Caco-2 (cell line): ENCODE measurements around the gene MOSPD3. TPM values are rescaled to one million over a fixed set of nuclear protein-coding genes. Genes with fewer than 3 reads are reported as not detected.

Experiments
- BruUV-seq: library from RNA; stranded (reverse); fragments of 400-500 nt; replicated peaks from 2 replicates; lab custom pipeline; 2021; lab: Mats Ljungman, UMichigan
- CTCF ChIA-PET: fragments of 300-600 bp; sonication (Branson Sonifier 250); formaldehyde crosslinking; loops from one replicate; lab custom pipeline; 2022; ENCODE audit warnings: antibody characterized with exemption; lab: Charles Lee
- POLR2A ChIA-PET: fragments of 300-600 bp; sonication (Branson Sonifier 250); formaldehyde crosslinking; loops from one replicate; lab custom pipeline; 2022; ENCODE audit warnings: antibody characterized with exemption; lab: Charles Lee
- DNase-seq, 2 experiments: peaks; one replicate each; pipeline versions ENCODE4 v3.0.0 to v3.0.0-alpha.2; 2020 to 2022
- H3K27me3 ChIP-seq: replicated peaks from 2 replicates; pipeline ENCODE4 v1.6.0; 2011; ENCODE audit warnings: low read length; ENCODE audit not compliant: control insufficient read depth, insufficient read depth
- H3K36me3 ChIP-seq: 2 replicates; pipeline ENCODE4 v1.5.1; 2011; ENCODE audit warnings: low read length; ENCODE audit not compliant: control insufficient read depth, insufficient read depth
- H3K4me1 ChIP-seq: fragments of 250-450 bp; sonication (Bioruptor Pico); 2 replicates; pipeline ENCODE4 v1.5.1; 2020; ENCODE audit warnings: mild to moderate bottlenecking
- H3K4me3 ChIP-seq: 2 replicates; pipeline ENCODE4 v1.5.1; 2011; ENCODE audit warnings: low read depth, mild to moderate bottlenecking, control low read depth, low read length
- H3K9me3 ChIP-seq: fragments of 250-450 bp; sonication (Bioruptor Pico); 2 replicates; pipeline ENCODE4 v1.5.1; 2020; ENCODE audit warnings: mild to moderate bottlenecking, moderate library complexity
- H3K27ac Mint-ChIP-seq: one replicate; pipeline ENCODE4 v1.8.0; 2022; ENCODE audit warnings: mixed read lengths; ENCODE audit not compliant: unreplicated experiment
- H3K27me3 Mint-ChIP-seq: one replicate; pipeline ENCODE4 v1.8.0; 2022; ENCODE audit warnings: mixed read lengths; ENCODE audit not compliant: insufficient read depth, unreplicated experiment
- H3K36me3 Mint-ChIP-seq: one replicate; pipeline ENCODE4 v1.8.0; 2022; ENCODE audit warnings: mild to moderate bottlenecking, mixed read lengths; ENCODE audit not compliant: insufficient read depth, unreplicated experiment
- H3K4me1 Mint-ChIP-seq: one replicate; pipeline ENCODE4 v1.8.0; 2022; ENCODE audit warnings: low read depth, mixed read lengths; ENCODE audit not compliant: unreplicated experiment
- H3K4me3 Mint-ChIP-seq: one replicate; pipeline ENCODE4 v1.8.0; 2022; ENCODE audit warnings: mild to moderate bottlenecking, moderate library complexity, mixed read lengths; ENCODE audit not compliant: unreplicated experiment
- H3K9me3 Mint-ChIP-seq: one replicate; pipeline ENCODE4 v1.8.0; 2022; ENCODE audit warnings: mixed read lengths; ENCODE audit not compliant: unreplicated experiment
- CTCF ChIP-seq, 2 experiments: fragments of 200-600 bp in 1 of 2; IDR thresholded peaks; 1 replicate in 1 of 2; 2 replicates in 1 of 2; pipeline versions ENCODE4 v1.5.1 to v1.8.0; 2011 to 2022; ENCODE audit warnings: antibody characterized with exemption in 1 of 2, control low read depth in 1 of 2, inconsistent platforms in 1 of 2, low read depth in 1 of 2, low read length in 1 of 2, mild to moderate bottlenecking in 1 of 2, moderate library complexity in 1 of 2; ENCODE audit not compliant: insufficient read depth in 1 of 2, severe bottlenecking in 1 of 2, unreplicated experiment in 1 of 2
- intact Hi-C: fragments of 100-400 bp; cut with micrococcal nuclease; formaldehyde crosslinking; loops from one replicate; pipeline ENCODE4 v1.10.0; 2022; ENCODE audit not compliant: unreplicated experiment
- total RNA-seq: library from RNA; stranded (reverse); gene quantifications from 2 replicates; pipeline ENCODE4 v1.2.3, GENCODE V29; 2022

MOSPD3 gene
- total RNA-seq, 1 experiment from 2014 or later: 24.7 TPM

- ChIA-PET CTCF (interaction anchor here (0.6 to 0.9 kb wide), 2 partner anchors 11 to 33 kb away, joined by 3 to 4 read pairs; no protein-coding TSS in a partner anchor), POLR2A (no interaction called here)
- H3K36me3 Mint-ChIP-seq: peaks cover 7% of the 10 kb centered on the region
- H3K4me3 ChIP-seq: no peak overlapping the region
- H3K27me3 ChIP-seq: no peaks in the 10 kb centered on the region
- no peak for TF ChIP-seq CTCF (IDR thresholded peaks at IDR 0.05; ENCODE audit: insufficient read depth in 1 of 2, low read depth in 1 of 2, low read length in 1 of 2, severe bottlenecking in 1 of 2, unreplicated experiment in 1 of 2)
- no TSS peak for BruUV-seq
- H3K27ac Mint-ChIP-seq: no peak overlapping the region
- peaks cover 9% of the 10 kb centered on the region for H3K4me1 Mint-ChIP-seq
- H3K9me3 Mint-ChIP-seq: no peaks in the 10 kb centered on the region
- no peak for DNase-seq
- intact Hi-C loops: no loop called here
- H3K9me3 ChIP-seq: no peaks in the 10 kb centered on the region
- H3K27me3 Mint-ChIP-seq: no peaks in the 10 kb centered on the region
- no peak overlapping the region for H3K4me3 Mint-ChIP-seq
- H3K36me3 ChIP-seq: no peaks in the 10 kb centered on the region
- no peaks in the 10 kb centered on the region for H3K4me1 ChIP-seq
Observed at GRCh38 chr7:100621554-100621953, 9.2 kb downstream of the MOSPD3 start.

- Histone ChIP-seq H3K4me3 (no peak overlapping the region), H3K27me3 (no peaks in the 10 kb centered on the region), H3K36me3 (no peaks in the 10 kb centered on the region), H3K9me3 (no peaks in the 10 kb centered on the region), H3K4me1 (no peaks in the 10 kb centered on the region)
- peaks cover 7% of the 10 kb centered on the region for H3K36me3 Mint-ChIP-seq
- H3K4me1 Mint-ChIP-seq: peaks cover 9% of the 10 kb centered on the region
- POLR2A ChIA-PET: no interaction called here
- no TSS peak for BruUV-seq
- TF ChIP-seq CTCF (IDR thresholded peaks at IDR 0.05; ENCODE audit: insufficient read depth in 1 of 2, low read depth in 1 of 2, low read length in 1 of 2, severe bottlenecking in 1 of 2, unreplicated experiment in 1 of 2): no peak
- no peak overlapping the region for H3K4me3 Mint-ChIP-seq
- no peaks in the 10 kb centered on the region for H3K27me3 Mint-ChIP-seq
- no peak overlapping the region for H3K27ac Mint-ChIP-seq
- H3K9me3 Mint-ChIP-seq: no peaks in the 10 kb centered on the region
- intact Hi-C loops: no loop called here
- CTCF ChIA-PET: no interaction called here
- DNase-seq: no peak
Observed at GRCh38 chr7:100623951-100624824, 11.8 kb downstream of the MOSPD3 start.

GRCh38 chr7:100626055-100626454 is 13.7 kb downstream of the MOSPD3 start:
- Mint-ChIP-seq H3K36me3 (peaks cover 7% of the 10 kb centered on the region), H3K27ac (no peak overlapping the region), H3K9me3 (no peaks in the 10 kb centered on the region), H3K27me3 (no peaks in the 10 kb centered on the region), H3K4me3 (no peak overlapping the region), H3K4me1 (peaks cover 9% of the 10 kb centered on the region)
- Histone ChIP-seq H3K4me1 (no peaks in the 10 kb centered on the region), H3K27me3 (no peaks in the 10 kb centered on the region), H3K9me3 (no peaks in the 10 kb centered on the region), H3K36me3 (no peaks in the 10 kb centered on the region), H3K4me3 (no peak overlapping the region)
- TF ChIP-seq CTCF (IDR thresholded peaks at IDR 0.05; ENCODE audit: insufficient read depth in 1 of 2, low read depth in 1 of 2, low read length in 1 of 2, severe bottlenecking in 1 of 2, unreplicated experiment in 1 of 2): no peak
- DNase-seq: no peak
- BruUV-seq: no TSS peak
- intact Hi-C loops: no loop called here
- POLR2A ChIA-PET: interaction anchor here (0.5 kb wide), 1 partner anchor 192 kb away, joined by 3 read pairs; no protein-coding TSS in a partner anchor
- CTCF ChIA-PET: interaction anchor here (1.8 kb wide), 1 partner anchor 14 kb away, joined by 3 read pairs; the partner anchor contains the start of gene MOSPD3
